Psoas muscle (tissue), 8 donors: ENCODE data around the gene ALDH1A3. TPM values are rescaled to one million over a fixed set of nuclear protein-coding genes. Genes with fewer than 3 reads are reported as not detected.

Experiments
- ATAC-seq, 4 donors: fragments of 200-7000 bp; cut with Tn5 transposase; one replicate each; pipeline ENCODE4 v1.9.1; 2020; ENCODE audit warnings: moderate library complexity in 3 of 4, mild to moderate bottlenecking in 2 of 4
- DNase-seq, 2 donors: peaks; one replicate each; pipeline ENCODE4 v3.0.0-alpha.2; 2020
- H3K27ac ChIP-seq: fragments of 200-600 bp; one replicate; pipeline ENCODE4 v1.8.0; 2022
- H3K27me3 ChIP-seq, 3 donors: fragments of 200-600 bp in 1 of 3; one replicate each; pipeline versions ENCODE4 v1.6.1 to v1.8.0; 2013 to 2022; ENCODE audit warnings: low read length in 2 of 3, mild to moderate bottlenecking in 2 of 3, moderate library complexity in 1 of 3; ENCODE audit not compliant: insufficient read depth in 3 of 3
- H3K36me3 ChIP-seq, 2 donors: fragments of 200-600 bp in 1 of 2; one replicate each; pipeline versions ENCODE4 v1.6.1 to v1.8.0; 2013 to 2022; ENCODE audit warnings: low read depth in 1 of 2, mild to moderate bottlenecking in 1 of 2, moderate library complexity in 1 of 2; ENCODE audit not compliant: insufficient read depth in 1 of 2
- H3K4me1 ChIP-seq: fragments of 200-600 bp; one replicate; pipeline ENCODE4 v1.8.0; 2022
- H3K4me3 ChIP-seq: fragments of 200-600 bp; one replicate; pipeline ENCODE4 v1.8.0; 2022; ENCODE audit warnings: mild to moderate bottlenecking
- H3K9me3 ChIP-seq: fragments of 200-600 bp; one replicate; pipeline ENCODE4 v1.8.0; 2022
- CTCF ChIP-seq: fragments of 200-600 bp; IDR thresholded peaks from one replicate; pipeline ENCODE4 v1.8.0; 2022; ENCODE audit warnings: antibody characterized with exemption
- WGBS, 3 donors: extraction: QIAGEN DNeasy Blood & Tissue Kit; methylation state at CpG; one replicate each; pipeline versions ENCODE4 v1.1.6 to v1.1.7; 2013; 5-methylcytosine and 5-hydroxymethylcytosine counted together
- intact Hi-C, 2 donors: fragments of 100-400 bp; cut with DNase I; formaldehyde crosslinking; loops; one replicate each; pipeline versions ENCODE4 v1.11.0 to v1.14.2; 2022
- polyA plus RNA-seq, 3 donors: library from polyadenylated mRNA; stranded (reverse); fragments of 200-250 nt; gene quantifications; one replicate each; pipeline ENCODE4 v1.2.3, GENCODE V29; 2013
- total RNA-seq, 4 donors: library from RNA; stranded (reverse); fragmentation: NEBNext Ultra II Directional in 2 of 4; extraction: Animal tissue kit (Norgen Biotek cat#: 25700) in 2 of 4; gene quantifications; one replicate each; pipeline versions ENCODE4 v1.2.1 to v1.2.4, GENCODE V29; 2021 to 2023
- donor health status: healthy with polysubstance abuse.
- donor health status: DM: no; HTN: no; CAD: no; lungs with moderate emphysema.
- donor health status: Bipolar disorder and iron deficiency.
- donor health status: healthy.
- donor health status: DM: yes; HTN: yes; CAD: no.
- donor health status: DM: no; HTN: no; CAD: no.
- donor health status: DM: no; HTN: no; CAD: no.
- donor health status: DM: yes; HTN: yes; CAD: no.

The ALDH1A3 gene
- total and polyA plus RNA-seq, 7 donors: 7.3 to 51.6 (median 11.9) TPM

- H3K27me3 ChIP-seq: peaks cover 0 to 2% (median 0%) of the 10 kb centered on the region in 3 donors
- 87 to 91% (median 91%) methylated on average over 6 of the region's 6 CpGs for WGBS, 3 donors
- no peak for DNase-seq
These were observed 13.8 kb downstream of the ALDH1A3 start for GRCh38 chr15:100893261-100893963.

GRCh38 chr15:100893964-100894295 is 14.3 kb downstream of the ALDH1A3 start:
- Histone ChIP-seq H3K4me3 (no peak overlapping the region), H3K27me3 (peaks cover 0 to 2% (median 0%) of the 10 kb centered on the region in 3 donors), H3K36me3 (peaks cover 0 to 23% of the 10 kb centered on the region in 2 donors), H3K9me3 (no peaks in the 10 kb centered on the region), H3K27ac (no peak overlapping the region), H3K4me1 (peaks cover 4% of the 10 kb centered on the region)
- intact Hi-C loops: no loop called here
- no peak for ATAC-seq
- 77 to 86% (median 80%) methylated on average over 9 of the region's 9 CpGs for WGBS, 3 donors
- TF ChIP-seq CTCF: no peak
- DNase-seq: no peak

More at GRCh38 chr15:100893261-100893963, 13.8 kb downstream of the ALDH1A3 start:
- peaks cover 0 to 23% of the 10 kb centered on the region in 2 donors for H3K36me3 ChIP-seq
- no peaks in the 10 kb centered on the region for H3K9me3 ChIP-seq
- ATAC-seq: no peak
- H3K4me1 ChIP-seq: no peaks in the 10 kb centered on the region
- no peak overlapping the region for H3K27ac ChIP-seq
- TF ChIP-seq CTCF: no peak
- H3K4me3 ChIP-seq: no peak overlapping the region
- intact Hi-C loops: no loop called here

GRCh38 chr15:100895721-100896120 is 16.1 kb downstream of the ALDH1A3 start:
- DNase-seq (no peak), ATAC-seq (no peak)
- intact Hi-C loops: no loop called here
- Histone ChIP-seq H3K27ac (no peak overlapping the region), H3K4me1 (peaks cover 22% of the 10 kb centered on the region), H3K36me3 (peaks cover 0 to 23% of the 10 kb centered on the region in 2 donors), H3K4me3 (no peak overlapping the region), H3K9me3 (no peaks in the 10 kb centered on the region), H3K27me3 (peaks cover 0 to 2% (median 0%) of the 10 kb centered on the region in 3 donors)
- 93 to 96% (median 94%) methylated on average over 12 to 13 of the region's 13 CpGs for WGBS, 3 donors
- no peak for TF ChIP-seq CTCF

GRCh38 chr15:100897221-100898151 is 17.9 kb downstream of the ALDH1A3 start:
- H3K27ac ChIP-seq: no peak overlapping the region
- H3K4me1 ChIP-seq: peaks cover 39% of the 10 kb centered on the region
- no peak overlapping the region for H3K4me3 ChIP-seq
- WGBS, 3 donors: 84 to 86% (median 86%) methylated on average over 26 of the region's 26 CpGs
- intact Hi-C loops: no loop called here
- no peaks in the 10 kb centered on the region for H3K27me3 ChIP-seq
- no peak for TF ChIP-seq CTCF
- DNase-seq (no peak), ATAC-seq (no peak)
- peaks cover 0 to 11% of the 10 kb centered on the region in 2 donors for H3K36me3 ChIP-seq
- no peaks in the 10 kb centered on the region for H3K9me3 ChIP-seq
